GM12873 (cell line): ENCODE data around the gene ROR1.

Source experiments
- TF ChIP-seq, protein P1 (sequence below): IDR thresholded peaks from 2 replicates; pipeline ENCODE4 v1.5.1; 2012; ENCODE audit warnings: low read depth, mild to moderate bottlenecking, moderate library complexity, low read length, control low read depth; ENCODE audit not compliant: insufficient read depth; ENCODE audit errors: missing control alignments

Gene ROR1

DNA sequence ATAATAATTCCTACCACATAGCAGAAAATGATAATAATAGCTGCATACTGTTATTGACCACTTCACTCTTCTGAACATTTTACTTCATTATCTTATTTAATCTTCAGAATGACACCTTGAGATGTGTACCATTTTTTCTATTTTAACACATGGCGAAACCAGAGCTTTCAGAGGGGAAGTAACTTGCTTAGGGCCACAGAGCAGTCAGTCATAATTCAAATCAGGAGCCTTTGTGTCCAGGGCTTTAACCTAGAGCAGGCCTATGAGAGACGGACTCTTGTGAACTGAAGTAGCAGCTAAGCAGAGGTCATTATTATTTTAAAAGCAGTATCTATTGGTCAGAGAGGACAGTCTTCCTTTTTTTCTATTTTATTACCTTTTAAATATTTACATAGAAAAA lies 114.0 kb downstream of the ROR1 start:
- TF ChIP-seq, protein P1, sequence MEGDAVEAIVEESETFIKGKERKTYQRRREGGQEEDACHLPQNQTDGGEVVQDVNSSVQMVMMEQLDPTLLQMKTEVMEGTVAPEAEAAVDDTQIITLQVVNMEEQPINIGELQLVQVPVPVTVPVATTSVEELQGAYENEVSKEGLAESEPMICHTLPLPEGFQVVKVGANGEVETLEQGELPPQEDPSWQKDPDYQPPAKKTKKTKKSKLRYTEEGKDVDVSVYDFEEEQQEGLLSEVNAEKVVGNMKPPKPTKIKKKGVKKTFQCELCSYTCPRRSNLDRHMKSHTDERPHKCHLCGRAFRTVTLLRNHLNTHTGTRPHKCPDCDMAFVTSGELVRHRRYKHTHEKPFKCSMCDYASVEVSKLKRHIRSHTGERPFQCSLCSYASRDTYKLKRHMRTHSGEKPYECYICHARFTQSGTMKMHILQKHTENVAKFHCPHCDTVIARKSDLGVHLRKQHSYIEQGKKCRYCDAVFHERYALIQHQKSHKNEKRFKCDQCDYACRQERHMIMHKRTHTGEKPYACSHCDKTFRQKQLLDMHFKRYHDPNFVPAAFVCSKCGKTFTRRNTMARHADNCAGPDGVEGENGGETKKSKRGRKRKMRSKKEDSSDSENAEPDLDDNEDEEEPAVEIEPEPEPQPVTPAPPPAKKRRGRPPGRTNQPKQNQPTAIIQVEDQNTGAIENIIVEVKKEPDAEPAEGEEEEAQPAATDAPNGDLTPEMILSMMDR = no peak

DNA sequence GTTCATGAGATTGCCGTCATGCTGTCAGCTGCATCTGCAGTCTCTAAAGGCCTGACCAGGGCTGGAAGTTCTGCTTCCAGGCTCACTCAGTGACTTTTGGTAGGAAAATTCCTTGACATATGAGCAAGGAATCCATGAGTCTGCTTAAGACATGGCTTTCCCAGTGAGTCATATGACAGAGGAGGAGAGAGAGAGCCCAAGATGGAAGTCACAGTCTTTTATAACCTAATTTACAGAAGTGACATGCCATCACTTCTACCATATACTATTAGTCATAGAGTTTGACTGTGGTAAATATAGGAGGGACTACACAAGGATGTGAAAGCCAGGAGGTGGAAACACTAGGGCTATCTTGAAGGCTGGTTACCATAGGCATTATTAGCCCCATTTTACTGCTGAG lies 115.2 kb downstream of the ROR1 start:
- TF ChIP-seq, protein P1 = no peak

DNA sequence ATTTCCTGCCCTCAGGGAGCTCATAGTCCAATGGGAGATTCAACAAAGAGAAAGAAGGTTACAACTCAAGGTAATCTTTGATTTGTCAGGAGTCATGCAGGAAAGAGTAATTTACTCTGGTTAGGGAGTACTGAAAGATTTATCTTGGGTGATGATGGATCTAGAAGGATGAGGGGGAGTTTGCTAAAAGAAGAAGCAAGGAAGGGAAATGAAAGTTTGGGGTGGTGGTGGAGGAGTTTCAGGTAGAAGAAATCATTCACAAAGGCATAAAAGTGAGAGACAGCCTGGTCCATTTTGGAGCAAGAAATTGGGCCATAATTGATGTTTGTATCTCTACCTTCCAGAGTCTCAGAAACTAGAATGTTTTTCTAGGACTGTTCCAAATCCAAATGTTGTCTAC lies 116.7 kb downstream of the ROR1 start:
- TF ChIP-seq, protein P1 = no peak

DNA sequence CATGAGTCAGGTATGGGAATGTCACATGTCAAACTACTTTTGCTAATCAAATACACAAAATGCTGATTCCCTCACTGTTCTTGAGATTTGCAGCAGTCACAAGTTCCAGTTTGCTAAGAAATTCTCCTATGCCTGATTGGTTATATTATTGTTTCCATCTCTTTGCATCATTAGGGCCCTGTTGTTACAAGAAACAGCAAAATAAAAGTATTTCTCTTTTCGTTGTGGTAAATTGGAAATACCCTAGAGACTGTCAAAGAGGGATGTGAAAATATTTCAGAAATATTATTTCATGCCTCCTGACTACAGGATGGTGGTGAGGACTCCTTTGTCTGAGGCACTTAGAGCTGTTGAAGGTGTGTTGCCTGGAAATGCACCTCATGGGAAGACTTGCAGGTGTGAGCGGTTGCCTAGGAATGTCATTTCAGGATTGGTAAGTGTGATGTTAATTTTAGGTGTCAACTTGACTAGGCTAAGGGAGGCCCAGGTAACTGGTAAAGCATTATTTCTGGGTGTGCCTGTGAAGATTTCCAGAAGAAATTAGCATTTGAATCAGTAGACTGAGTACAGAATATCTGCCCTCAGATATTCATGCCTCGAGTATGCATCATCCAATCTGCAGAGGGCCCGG lies 117.4 kb downstream of the ROR1 start:
- TF ChIP-seq, protein P1 = no peak

DNA sequence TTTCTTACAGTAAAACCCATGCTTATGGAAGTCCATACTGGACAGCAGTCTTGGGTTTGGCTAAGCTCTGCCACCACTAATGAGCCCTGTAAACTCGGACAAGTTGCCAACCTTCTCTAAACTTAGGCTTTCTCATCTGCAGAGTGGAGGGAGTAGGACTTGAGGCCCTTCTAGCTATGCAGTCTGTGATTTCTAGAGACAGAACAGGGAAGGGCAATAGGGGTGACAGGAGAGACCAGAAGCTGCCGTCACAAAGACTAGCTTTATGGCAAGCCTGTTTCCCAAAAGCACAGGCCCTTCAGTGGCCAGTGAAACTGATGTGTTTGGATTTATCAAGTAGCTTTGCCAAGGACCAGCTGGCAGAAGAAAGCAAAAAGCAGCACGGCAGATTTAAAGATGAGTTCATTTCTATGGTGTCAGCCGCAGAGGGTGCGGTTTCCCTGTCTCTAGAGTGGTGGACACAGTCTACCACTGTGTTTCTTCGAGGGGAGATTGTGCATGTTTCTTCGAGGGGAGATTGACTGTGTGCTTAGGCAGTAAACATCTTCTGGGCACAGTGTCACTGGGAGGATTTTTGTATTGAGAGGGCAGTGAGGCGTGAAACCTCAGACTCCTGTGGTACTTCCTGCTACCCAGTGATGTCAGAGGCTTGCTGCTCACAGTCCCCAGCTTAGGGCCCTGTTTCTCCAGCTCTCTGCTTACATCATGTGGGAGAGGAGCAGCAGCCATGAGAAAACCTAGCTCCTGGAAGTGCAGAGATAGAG lies 119.0 kb downstream of the ROR1 start:
- TF ChIP-seq, protein P1 = no peak

DNA sequence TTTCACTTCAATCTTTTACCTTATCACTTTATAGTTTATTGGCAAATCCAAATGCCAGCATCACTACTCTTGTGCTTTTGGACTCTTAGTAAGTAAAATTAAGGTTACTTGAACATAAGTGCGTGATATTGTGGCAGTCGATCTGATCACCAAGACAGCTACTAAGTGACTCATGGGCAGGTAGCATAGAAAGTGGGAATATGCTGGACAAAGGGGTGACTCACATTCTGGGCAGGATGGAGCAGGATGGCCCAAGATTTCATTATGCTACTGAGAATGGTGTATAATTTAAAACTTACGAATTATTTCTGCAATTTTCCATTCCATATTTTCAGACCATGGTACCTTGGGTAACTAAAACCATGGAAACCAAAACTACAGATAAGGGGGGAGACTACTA lies 120.2 kb downstream of the ROR1 start:
- TF ChIP-seq, protein P1 = no peak

DNA sequence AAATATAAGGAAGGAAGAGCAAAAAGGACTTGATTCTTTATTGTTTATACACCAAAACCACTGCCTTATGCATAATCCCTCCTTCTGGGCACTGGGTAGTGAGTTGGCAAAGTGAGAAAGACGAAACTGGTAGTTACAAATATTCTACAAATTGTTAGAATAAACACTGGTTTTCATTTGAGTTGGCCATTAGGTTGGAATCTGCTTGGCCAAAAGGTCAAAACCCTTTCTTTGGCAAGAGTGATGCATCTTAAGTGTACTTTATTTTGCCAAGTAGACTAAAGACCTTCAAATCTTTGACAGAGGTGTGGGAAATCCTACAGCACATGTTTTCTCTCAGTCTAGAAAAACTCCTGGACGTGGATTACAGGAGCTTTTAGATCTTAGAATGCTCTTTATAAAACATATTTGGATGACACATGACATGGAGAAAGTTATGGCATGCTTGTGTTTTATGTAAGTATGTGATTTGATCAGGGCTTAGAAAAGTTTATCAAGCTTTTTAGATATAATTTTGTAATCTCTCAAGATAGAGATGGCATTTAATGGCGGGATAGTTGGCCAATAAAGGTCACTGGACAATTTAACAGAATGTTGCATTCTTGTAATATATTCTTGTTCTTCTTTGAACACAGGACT lies 120.9 kb downstream of the ROR1 start:
- TF ChIP-seq, protein P1 = no peak
